K562 (cell line): ENCODE data around the gene USP5.

Experiments used
- EZH2 ChIP-seq: IDR thresholded peaks from 2 replicates; pipeline ENCODE4 v1.6.1; 2012; ENCODE audit warnings: low read depth, mild to moderate bottlenecking, inconsistent platforms, low read length, borderline replicate concordance
- FOXM1 ChIP-seq, 2 experiments: fragments of 450-650 bp in 1 of 2; sonication (generic) in 1 of 2; formaldehyde crosslinking in 1 of 2; IDR thresholded peaks; 2 replicates each; pipeline versions ENCODE4 v1.6.1 to v1.9.0; 2017 to 2022; ENCODE audit warnings: low read depth in 2 of 2, mild to moderate bottlenecking in 2 of 2, missing genetic modification reagents in 1 of 2, moderate library complexity in 1 of 2
- STAG1 ChIP-seq: sonication (generic); formaldehyde crosslinking; IDR thresholded peaks from 2 replicates; pipeline ENCODE4 v1.5.0; 2020; ENCODE audit warnings: missing genetic modification reagents, borderline replicate concordance
- YY1 ChIP-seq, 3 experiments: IDR thresholded peaks; 2 replicates each; pipeline ENCODE4 v1.6.1; 2011; ENCODE audit warnings: low read length in 2 of 3, mild to moderate bottlenecking in 2 of 3, moderate library complexity in 2 of 3, borderline replicate concordance in 1 of 3, control low read depth in 1 of 3, low read depth in 1 of 3; ENCODE audit not compliant: insufficient read depth in 3 of 3, insufficient replicate concordance in 2 of 3, control insufficient read depth in 1 of 3, insufficient read length in 1 of 3; ENCODE audit errors: extremely low read depth in 1 of 3
- TF ChIP-seq, protein P1 (sequence below), 3 experiments: IDR thresholded peaks in 2 of 3; conservative IDR thresholded peaks in 1 of 3; 2 replicates each; pipeline ENCODE4 v1.5.1; 2011 to 2012; ENCODE audit warnings: low read length in 3 of 3, mild to moderate bottlenecking in 3 of 3, control low read depth in 2 of 3, improper control_type of control experiment in 1 of 3, inconsistent platforms in 1 of 3, low read depth in 1 of 3, mixed read lengths in 1 of 3, moderate library complexity in 1 of 3; ENCODE audit not compliant: insufficient read depth in 2 of 3

DNA sequence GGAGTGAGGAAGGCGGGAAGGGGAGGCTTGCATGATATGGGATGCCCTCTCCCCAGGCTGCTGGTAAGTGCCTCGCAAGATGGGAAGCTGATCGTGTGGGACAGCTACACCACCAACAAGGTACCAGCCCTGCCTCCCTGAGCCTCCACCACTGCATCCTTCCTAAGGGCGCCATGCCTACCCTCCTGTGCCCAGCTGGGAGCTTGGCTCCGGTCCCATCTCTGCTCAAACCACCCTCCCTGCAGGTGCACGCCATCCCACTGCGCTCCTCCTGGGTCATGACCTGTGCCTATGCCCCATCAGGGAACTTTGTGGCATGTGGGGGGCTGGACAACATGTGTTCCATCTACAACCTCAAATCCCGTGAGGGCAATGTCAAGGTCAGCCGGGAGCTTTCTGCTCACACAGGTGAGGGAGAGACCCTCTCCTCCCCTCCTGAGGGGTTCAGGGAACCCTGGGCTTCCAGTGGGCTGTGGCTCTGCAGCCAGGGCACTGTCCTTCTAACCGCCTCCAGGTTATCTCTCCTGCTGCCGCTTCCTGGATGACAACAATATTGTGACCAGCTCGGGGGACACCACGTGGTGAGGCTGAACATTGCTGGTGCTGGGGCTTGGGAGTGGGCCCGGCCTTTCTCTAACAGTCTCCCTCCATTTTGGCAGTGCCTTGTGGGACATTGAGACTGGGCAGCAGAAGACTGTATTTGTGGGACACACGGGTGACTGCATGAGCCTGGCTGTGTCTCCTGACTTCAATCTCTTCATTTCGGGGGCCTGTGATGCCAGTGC is 8.6 kb upstream of the USP5 start:
- TF ChIP-seq, protein P1, sequence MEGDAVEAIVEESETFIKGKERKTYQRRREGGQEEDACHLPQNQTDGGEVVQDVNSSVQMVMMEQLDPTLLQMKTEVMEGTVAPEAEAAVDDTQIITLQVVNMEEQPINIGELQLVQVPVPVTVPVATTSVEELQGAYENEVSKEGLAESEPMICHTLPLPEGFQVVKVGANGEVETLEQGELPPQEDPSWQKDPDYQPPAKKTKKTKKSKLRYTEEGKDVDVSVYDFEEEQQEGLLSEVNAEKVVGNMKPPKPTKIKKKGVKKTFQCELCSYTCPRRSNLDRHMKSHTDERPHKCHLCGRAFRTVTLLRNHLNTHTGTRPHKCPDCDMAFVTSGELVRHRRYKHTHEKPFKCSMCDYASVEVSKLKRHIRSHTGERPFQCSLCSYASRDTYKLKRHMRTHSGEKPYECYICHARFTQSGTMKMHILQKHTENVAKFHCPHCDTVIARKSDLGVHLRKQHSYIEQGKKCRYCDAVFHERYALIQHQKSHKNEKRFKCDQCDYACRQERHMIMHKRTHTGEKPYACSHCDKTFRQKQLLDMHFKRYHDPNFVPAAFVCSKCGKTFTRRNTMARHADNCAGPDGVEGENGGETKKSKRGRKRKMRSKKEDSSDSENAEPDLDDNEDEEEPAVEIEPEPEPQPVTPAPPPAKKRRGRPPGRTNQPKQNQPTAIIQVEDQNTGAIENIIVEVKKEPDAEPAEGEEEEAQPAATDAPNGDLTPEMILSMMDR (IDR thresholded peaks at IDR 0.05 in 2 of 3, conservative IDR thresholded peaks at IDR 0.05 in 1 of 3; ENCODE audit: insufficient read depth in 2 of 3, low read depth in 1 of 3, low read length in 3 of 3), result peak; percentile 49 to 51 (median 51)
- TF ChIP-seq YY1 (IDR thresholded peaks at IDR 0.05; ENCODE audit: borderline replicate concordance in 1 of 3, control insufficient read depth in 1 of 3, extremely low read depth in 1 of 3, insufficient read depth in 3 of 3, insufficient read length in 1 of 3, insufficient replicate concordance in 2 of 3, low read depth in 1 of 3, low read length in 2 of 3) (no peak), EZH2 (no peak), STAG1 (CRISPR knock-in tag) (no peak), FOXM1 (IDR thresholded peaks at IDR 0.05; ENCODE audit: low read depth) (no peak), FOXM1 (CRISPR knock-in tag; IDR thresholded peaks at IDR 0.05; ENCODE audit: low read depth) (no peak)
